GM12878 (cell line): ENCODE results near the gene ATRNL1.

ENCODE experiments used
- ATF3 ChIP-seq: IDR thresholded peaks from 2 replicates; pipeline ENCODE4 v1.6.1; 2011; ENCODE audit warnings: low read depth, mild to moderate bottlenecking, low read length, moderate library complexity, borderline replicate concordance; ENCODE audit errors: extremely low read depth
- CTCF ChIP-seq, 3 experiments: IDR thresholded peaks in 2 of 3; conservative IDR thresholded peaks in 1 of 3; 2 replicates each; pipeline ENCODE4 v1.5.1; 2011; ENCODE audit warnings: low read depth in 3 of 3, low read length in 3 of 3, mild to moderate bottlenecking in 3 of 3, control low read depth in 2 of 3, moderate library complexity in 2 of 3, inconsistent platforms in 1 of 3, mixed read lengths in 1 of 3; ENCODE audit not compliant: control insufficient read depth in 2 of 3, insufficient read depth in 1 of 3; ENCODE audit errors: extremely low read depth in 1 of 3
- FOXM1 ChIP-seq: IDR thresholded peaks from 2 replicates; pipeline ENCODE4 v1.6.1; 2012; ENCODE audit warnings: low read depth, mild to moderate bottlenecking, inconsistent platforms, low read length, moderate library complexity

GRCh38 chr10:115977855-115978254 is 884.7 kb downstream of the ATRNL1 start:
- TF ChIP-seq CTCF (IDR thresholded peaks at IDR 0.05 in 2 of 3, conservative IDR thresholded peaks at IDR 0.05 in 1 of 3; ENCODE audit: control insufficient read depth in 2 of 3, extremely low read depth in 1 of 3, insufficient read depth in 1 of 3, low read depth in 3 of 3, low read length in 3 of 3) (no peak), FOXM1 (no peak), ATF3 (no peak)
